Mesodermal cell (in vitro differentiated cells): Measurements from ENCODE around the gene LRP6.
A peak's percentile ranks its signal among the peaks of the same experiment; 100 is the strongest.

Experiments used
- H3K27ac ChIP-seq: 2 replicates; pipeline ENCODE4 v1.7.0; 2013; ENCODE audit warnings: mild to moderate bottlenecking, low read depth, low read length, moderate library complexity; ENCODE audit not compliant: severe bottlenecking
- H3K36me3 ChIP-seq: 2 replicates; pipeline ENCODE4 v1.7.1; 2013; ENCODE audit warnings: mild to moderate bottlenecking, low read length, moderate library complexity; ENCODE audit not compliant: control insufficient read depth, insufficient read depth
- H3K4me1 ChIP-seq: one replicate; pipeline ENCODE4 v1.7.1; 2013; ENCODE audit warnings: mild to moderate bottlenecking, low read length; ENCODE audit not compliant: insufficient read depth, control insufficient read depth, poor library complexity, severe bottlenecking
- H3K4me3 ChIP-seq: 2 replicates; pipeline ENCODE4 v1.7.0; 2013; ENCODE audit warnings: low read length, control low read depth, mild to moderate bottlenecking; ENCODE audit not compliant: insufficient read depth, poor library complexity, severe bottlenecking; ENCODE audit errors: extremely low read depth
- H3K9me3 ChIP-seq: 2 replicates; pipeline ENCODE4 v1.7.1; 2013; ENCODE audit warnings: mild to moderate bottlenecking, low read length, moderate library complexity; ENCODE audit not compliant: control insufficient read depth
- WGBS, 2 experiments: methylation state at CpG; one replicate each; pipeline ENCODE4 v1.1.5; 2013; ENCODE audit warnings: missing lambda C conversion rate in 2 of 2; ENCODE audit not compliant: insufficient coverage in 2 of 2; 5-methylcytosine and 5-hydroxymethylcytosine counted together

The LRP6 gene

DNA sequence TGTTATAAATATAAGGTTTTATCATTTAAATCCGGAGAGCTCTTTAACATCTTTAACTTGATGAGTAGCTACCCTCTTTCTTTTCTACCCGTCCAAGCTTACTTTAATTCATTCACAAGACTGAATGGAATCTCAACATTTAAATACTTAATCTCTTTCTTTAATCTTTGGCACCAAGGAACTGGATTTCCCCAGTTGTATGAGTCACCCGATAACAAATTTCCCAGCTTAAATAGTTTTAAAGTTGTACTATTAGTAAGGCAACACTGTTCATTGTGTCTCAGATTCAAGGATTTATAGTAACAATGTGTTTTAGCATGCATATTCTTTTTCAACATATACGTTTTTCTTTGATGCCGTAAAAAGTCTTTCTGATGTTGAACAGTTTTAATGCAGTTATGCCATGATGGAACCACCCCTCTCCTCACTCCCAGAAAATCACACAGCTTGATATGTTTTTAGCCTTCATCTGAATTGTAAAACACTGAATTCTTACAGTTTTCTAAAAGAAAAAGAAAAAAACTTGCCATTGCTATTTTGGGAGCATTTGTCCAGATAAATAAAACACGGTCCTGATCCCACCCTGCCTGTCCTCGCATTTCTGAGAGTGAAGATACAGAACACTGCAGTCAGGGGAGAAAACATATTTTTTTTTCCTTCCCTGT is 16.0 kb upstream of the LRP6 start:
- Histone ChIP-seq H3K36me3 (no peaks in the 10 kb centered on the region), H3K4me3 (no peak overlapping the region), H3K27ac (no peak overlapping the region), H3K9me3 (no peaks in the 10 kb centered on the region), H3K4me1 (peaks cover 14% of the 10 kb centered on the region)
- 57 to 90% methylated on average over 2 to 3 of the region's 7 CpGs for WGBS, 2 experiments

- H3K27ac ChIP-seq, result no peak overlapping the region
- no peaks in the 10 kb centered on the region for H3K36me3 ChIP-seq
- WGBS, 2 experiments, result 83 to 100% methylated on average over 1 to 2 of the region's 3 CpGs
- H3K9me3 ChIP-seq, result no peaks in the 10 kb centered on the region
- no peak overlapping the region for H3K4me3 ChIP-seq
- H3K4me1 ChIP-seq, result peaks cover 14% of the 10 kb centered on the region
Measured at GRCh38 chr12:12282202-12282601, 15.4 kb upstream of the LRP6 start.

DNA sequence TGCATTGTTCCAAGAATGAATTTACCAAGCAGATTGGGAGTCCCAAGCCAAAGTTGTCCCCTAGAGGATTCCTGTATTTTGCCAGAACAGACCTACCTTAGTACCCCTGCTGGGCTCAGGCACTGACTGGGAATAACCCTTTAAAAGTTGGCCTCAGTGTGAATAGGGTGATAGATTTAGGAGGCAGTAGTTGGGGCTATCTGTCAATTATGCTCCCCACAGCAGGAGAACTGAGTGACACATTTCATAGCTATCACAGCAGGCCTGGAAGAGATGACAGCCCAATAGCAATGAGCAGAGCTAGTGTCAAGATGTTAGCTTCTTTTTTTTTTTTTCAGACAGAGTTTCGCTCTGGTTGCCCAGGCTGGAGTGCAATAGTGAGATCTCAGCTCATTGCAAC is 14.3 kb upstream of the LRP6 start:
- no peak overlapping the region for H3K4me3 ChIP-seq
- H3K9me3 ChIP-seq, result peaks cover 9% of the 10 kb centered on the region
- no peaks in the 10 kb centered on the region for H3K36me3 ChIP-seq
- WGBS, 2 experiments, result 60% methylated on average over 1 of the region's 1 CpG; no CpG with 5 or more reads in 1 of the 2 experiments
- H3K27ac ChIP-seq, result no peak overlapping the region
- H3K4me1 ChIP-seq, result peaks cover 14% of the 10 kb centered on the region

DNA sequence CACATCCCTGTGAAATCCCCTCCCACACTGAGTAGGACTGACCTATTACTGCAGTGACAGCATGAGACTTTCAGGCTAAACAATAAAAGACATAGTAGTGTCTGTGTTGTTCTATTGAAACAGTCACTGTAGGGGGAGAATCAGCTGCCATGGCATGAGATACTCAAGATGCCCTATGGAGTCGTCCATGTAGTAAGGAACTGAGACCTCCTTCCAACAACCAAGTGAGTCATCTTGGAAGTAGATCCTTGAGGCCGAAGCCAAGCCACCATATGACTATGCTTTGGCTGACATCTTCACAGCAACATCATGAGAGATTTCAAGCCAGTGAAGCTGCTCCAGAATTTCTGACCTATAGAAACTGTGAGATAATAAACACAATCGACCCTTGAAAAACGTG is 12.1 kb upstream of the LRP6 start:
- H3K27ac ChIP-seq, result no peak overlapping the region
- peaks cover 15% of the 10 kb centered on the region for H3K9me3 ChIP-seq
- H3K4me3 ChIP-seq, result no peak overlapping the region
- H3K4me1 ChIP-seq, result peaks cover 14% of the 10 kb centered on the region
- 68 to 84% methylated on average over 4 of the region's 4 CpGs for WGBS, 2 experiments
- H3K36me3 ChIP-seq, result no peaks in the 10 kb centered on the region

- no peaks in the 10 kb centered on the region for H3K4me1 ChIP-seq
- peaks cover 15% of the 10 kb centered on the region for H3K9me3 ChIP-seq
- H3K27ac ChIP-seq, result no peak overlapping the region
- no peaks in the 10 kb centered on the region for H3K36me3 ChIP-seq
- H3K4me3 ChIP-seq, result no peak overlapping the region
- 88 to 89% methylated on average over 1 to 2 of the region's 6 CpGs for WGBS, 2 experiments
Measured at GRCh38 chr12:12275874-12276273, 9.0 kb upstream of the LRP6 start.

GRCh38 chr12:12273291-12273957 is 6.6 kb upstream of the LRP6 start:
- Histone ChIP-seq H3K36me3 (no peaks in the 10 kb centered on the region), H3K4me3 (no peak overlapping the region), H3K9me3 (peaks cover 15% of the 10 kb centered on the region), H3K27ac (no peak overlapping the region), H3K4me1 (no peaks in the 10 kb centered on the region)
- WGBS, 2 experiments, result 93% methylated on average over 2 of the region's 4 CpGs; no CpG with 5 or more reads in 1 of the 2 experiments

- H3K36me3 ChIP-seq, result no peaks in the 10 kb centered on the region
- no peak overlapping the region for H3K27ac ChIP-seq
- H3K4me3 ChIP-seq, result no peak overlapping the region
- no peaks in the 10 kb centered on the region for H3K4me1 ChIP-seq
- peaks cover 15% of the 10 kb centered on the region for H3K9me3 ChIP-seq
Measured at GRCh38 chr12:12272869-12273268, 6.0 kb upstream of the LRP6 start.

- Histone ChIP-seq H3K9me3 (no peaks in the 10 kb centered on the region), H3K4me3 (no peak overlapping the region), H3K4me1 (no peaks in the 10 kb centered on the region), H3K36me3 (no peaks in the 10 kb centered on the region), H3K27ac (no peak overlapping the region)
- 77 to 89% methylated on average over 5 of the region's 6 CpGs for WGBS, 2 experiments
Measured at GRCh38 chr12:12270226-12270625, 3.4 kb upstream of the LRP6 start.

GRCh38 chr12:12267742-12268200 is 927 bp upstream of the LRP6 start:
- Histone ChIP-seq H3K9me3 (no peaks in the 10 kb centered on the region), H3K4me1 (no peaks in the 10 kb centered on the region), H3K27ac (no peak overlapping the region), H3K4me3 (peak overlapping the region; percentile 89), H3K36me3 (no peaks in the 10 kb centered on the region)
- WGBS, 2 experiments, result 59 to 66% methylated on average over 6 of the region's 6 CpGs

GRCh38 chr12:12266389-12266872 is 413 bp downstream of the LRP6 start:
- WGBS, 2 experiments, result 0% methylated on average over 8 to 20 of the region's 27 CpGs

More at GRCh38 chr12:12266389-12266872, 413 bp downstream of the LRP6 start:
- Histone ChIP-seq H3K4me1 (no peaks in the 10 kb centered on the region), H3K27ac (peak overlapping the region; percentile 100), H3K36me3 (no peaks in the 10 kb centered on the region), H3K9me3 (no peaks in the 10 kb centered on the region), H3K4me3 (peak overlapping the region; percentile 89)
